GM12864 (cell line): ENCODE results near the gene TMEM151B.
A peak's percentile ranks its signal among the peaks of the same experiment; 100 is the strongest.

Source experiments
- DNase-seq: peaks from one replicate; pipeline ENCODE4 v3.0.0-alpha.2; 2011; ENCODE audit warnings: low read depth
- H3K4me3 ChIP-seq: 2 replicates; pipeline ENCODE4 v1.5.1; 2011; ENCODE audit warnings: mild to moderate bottlenecking, low read depth, low read length, control low read depth
- CTCF ChIP-seq: IDR thresholded peaks from 2 replicates; pipeline ENCODE4 v1.5.1; 2011; ENCODE audit warnings: low read depth, mild to moderate bottlenecking, moderate library complexity, low read length, control low read depth, inconsistent platforms; ENCODE audit errors: missing control alignments

Gene TMEM151B

GRCh38 chr6:44224029-44224964, 46.0 kb upstream of the TMEM151B start:
- no peak for DNase-seq
- peak overlapping the region; percentile 78 for H3K4me3 ChIP-seq
- peak; percentile 19 for TF ChIP-seq CTCF

DNA sequence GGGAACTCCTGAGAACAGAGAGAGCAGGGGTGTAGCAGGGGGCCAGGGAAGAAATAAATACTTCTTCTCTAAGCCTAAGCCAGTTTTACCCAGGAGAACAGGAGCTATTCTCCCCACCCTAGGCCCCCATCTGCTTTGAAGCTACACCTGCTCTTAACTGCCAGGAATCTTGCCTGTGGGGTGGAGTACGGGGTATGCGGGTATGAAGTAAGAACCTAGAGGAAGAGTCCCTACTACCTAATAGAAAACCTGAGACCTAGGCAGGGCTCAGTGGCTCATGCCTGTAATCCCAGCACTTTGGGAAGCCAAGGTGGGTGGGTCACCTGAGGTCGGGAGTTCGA, 45.3 kb upstream of the TMEM151B start:
- H3K4me3 ChIP-seq: peak overlapping the region; percentile 78
- TF ChIP-seq CTCF: no peak
- DNase-seq: no peak

DNA sequence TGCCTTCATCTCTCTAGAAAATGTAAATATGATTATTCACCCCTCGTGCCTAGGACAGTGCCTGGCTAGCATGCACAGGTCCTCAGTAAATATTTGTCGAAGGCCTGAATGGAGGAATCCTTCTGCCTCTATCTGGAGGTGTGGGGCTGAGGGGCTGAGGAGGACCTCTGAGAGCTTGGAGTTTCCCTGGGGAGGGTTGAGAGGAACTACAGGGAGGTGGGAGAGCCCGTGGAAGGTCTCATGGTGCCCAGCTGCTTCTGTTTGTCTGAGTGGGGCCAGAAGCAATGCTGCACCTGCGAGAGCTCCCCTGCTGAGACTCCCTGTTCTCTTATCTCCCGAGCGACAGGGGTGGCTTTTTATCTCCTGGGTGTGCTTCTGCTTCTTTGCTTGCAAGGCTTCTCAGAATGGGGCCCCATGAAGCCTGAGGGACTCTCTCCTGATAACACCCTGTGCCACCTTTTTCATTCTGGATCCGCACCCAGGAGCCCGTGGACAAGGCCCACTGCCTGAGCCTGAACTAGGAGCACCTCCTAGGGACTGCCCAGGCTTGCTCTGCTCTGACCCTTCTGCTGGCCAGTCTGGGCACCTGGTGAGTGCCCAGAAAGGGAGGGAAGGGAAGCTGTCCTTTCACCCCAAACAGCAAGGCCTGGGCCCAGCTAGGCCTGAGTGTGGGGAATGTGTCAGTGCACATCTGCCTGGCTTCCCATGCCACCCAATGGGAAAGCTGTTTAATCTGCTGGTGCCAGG, 44.5 kb upstream of the TMEM151B start:
- DNase-seq: no peak
- H3K4me3 ChIP-seq: no peak overlapping the region
- TF ChIP-seq CTCF: no peak

DNA sequence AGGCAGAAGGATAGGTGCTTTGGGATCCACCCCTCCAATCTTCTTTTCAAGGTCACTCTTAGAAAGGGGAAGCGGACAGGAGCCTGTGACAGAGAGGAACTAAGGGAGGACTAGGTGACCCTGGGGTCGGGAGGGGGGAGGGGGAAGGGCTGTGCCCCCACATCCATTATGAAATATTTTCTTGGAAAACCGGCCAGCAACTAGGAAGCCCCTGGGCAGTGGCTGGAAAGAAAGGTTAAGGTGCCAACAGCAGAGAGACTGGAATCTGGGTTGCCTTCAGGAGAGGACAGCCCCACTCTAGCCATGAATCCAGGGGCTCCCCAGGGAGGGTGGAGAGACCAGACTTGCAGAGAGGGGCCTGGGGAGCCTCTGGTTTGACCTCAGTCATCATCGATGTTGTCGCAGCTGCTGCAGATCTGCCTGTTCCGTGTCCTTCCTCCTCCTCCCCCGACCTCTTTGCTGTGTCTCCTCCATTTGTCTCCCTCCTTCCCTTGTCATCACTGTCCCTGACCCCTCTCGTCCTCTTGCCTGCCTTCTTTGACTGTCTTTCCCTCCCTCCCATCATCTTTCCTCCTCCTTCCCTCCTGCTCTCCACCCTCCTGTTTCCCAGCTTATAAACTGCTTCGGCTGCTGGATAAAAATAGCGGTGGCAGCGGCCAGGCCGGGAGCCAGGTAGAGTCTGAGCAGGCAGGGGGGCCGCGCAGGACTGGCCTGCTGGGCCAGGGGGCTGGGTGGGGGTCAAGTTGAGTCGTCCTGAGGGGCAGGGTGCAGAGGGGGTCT, 43.7 kb upstream of the TMEM151B start:
- no peak for TF ChIP-seq CTCF
- DNase-seq: no peak
- H3K4me3 ChIP-seq: no peak overlapping the region

DNA sequence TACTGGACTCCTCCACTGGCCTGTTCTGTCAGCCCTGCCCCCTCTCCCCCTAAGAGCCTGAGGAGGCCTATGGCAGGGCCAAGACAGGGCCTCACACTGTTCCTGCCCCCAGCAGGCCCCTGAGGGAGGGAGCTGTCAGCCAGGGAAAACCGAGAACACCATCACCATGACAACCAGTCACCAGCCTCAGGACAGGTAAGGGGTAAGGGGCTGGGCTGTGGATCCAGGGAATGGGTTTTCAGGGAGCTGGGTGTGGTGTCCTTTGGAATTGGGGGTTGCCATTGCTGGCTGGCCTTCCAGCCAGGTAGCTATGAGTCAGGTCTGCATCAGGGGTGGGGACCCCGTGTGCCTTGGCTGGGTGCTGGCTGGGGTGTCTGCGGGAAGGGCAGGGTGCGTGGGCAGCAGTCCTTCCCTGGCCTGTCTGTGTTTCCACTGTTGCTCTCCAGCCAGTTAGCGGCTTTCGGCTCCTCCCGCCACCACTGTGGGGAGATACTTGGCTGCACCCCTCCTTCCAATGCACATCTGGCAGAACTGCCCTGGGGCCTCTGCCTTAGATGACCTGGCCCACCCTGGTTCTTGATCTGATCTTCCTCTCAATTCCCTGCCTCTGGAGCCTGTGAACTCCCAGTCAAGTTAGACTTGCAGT, 43.0 kb upstream of the TMEM151B start:
- TF ChIP-seq CTCF: no peak
- H3K4me3 ChIP-seq: no peak overlapping the region

GRCh38 chr6:44228031-44228430, 42.2 kb upstream of the TMEM151B start:
- DNase-seq: no peak
- no peak overlapping the region for H3K4me3 ChIP-seq
- no peak for TF ChIP-seq CTCF

More for the DNA sequence above, 43.0 kb upstream of the TMEM151B start:
- no peak for DNase-seq
